Measurements from ENCODE around the gene MAN1B1.

Gene MAN1B1

GRCh38 chr9:137149363-137149762 lies 62.6 kb downstream of the MAN1B1 start:
- H3K4me3 Mint-ChIP-seq: no peak overlapping the region
- H3K4me1 Mint-ChIP-seq: peaks cover 5% of the 10 kb centered on the region
- ATAC-seq (replicated peaks; ENCODE audit: extremely low read depth, poor library complexity, severe bottlenecking) (no peak), DNase-seq (ENCODE audit: low spot score in 2 of 2) (no peak)
- H3K27me3 Mint-ChIP-seq: peaks cover 11% of the 10 kb centered on the region
- H3K36me3 Mint-ChIP-seq (ENCODE audit: insufficient read depth): peaks cover 4% of the 10 kb centered on the region
- no peak overlapping the region for H3K27ac Mint-ChIP-seq (ENCODE audit: low read depth)
- H3K9me3 Mint-ChIP-seq: no peaks in the 10 kb centered on the region

GRCh38 chr9:137149942-137150616 lies 63.3 kb downstream of the MAN1B1 start:
- Mint-ChIP-seq H3K27me3 (peaks cover 9% of the 10 kb centered on the region), H3K9me3 (no peaks in the 10 kb centered on the region), H3K4me3 (no peak overlapping the region), H3K4me1 (peaks cover 5% of the 10 kb centered on the region), H3K36me3 (ENCODE audit: insufficient read depth) (peaks cover 4% of the 10 kb centered on the region), H3K27ac (ENCODE audit: low read depth) (no peak overlapping the region)
- no peak for DNase-seq (ENCODE audit: low spot score in 2 of 2)
- ATAC-seq (replicated peaks; ENCODE audit: extremely low read depth, poor library complexity, severe bottlenecking): no peak

- H3K36me3 Mint-ChIP-seq (ENCODE audit: insufficient read depth): peaks cover 4% of the 10 kb centered on the region
- no peak for ATAC-seq (replicated peaks; ENCODE audit: extremely low read depth, poor library complexity, severe bottlenecking)
- H3K9me3 Mint-ChIP-seq: no peaks in the 10 kb centered on the region
- H3K27ac Mint-ChIP-seq (ENCODE audit: low read depth): no peak overlapping the region
- peaks cover 9% of the 10 kb centered on the region for H3K27me3 Mint-ChIP-seq
- peaks cover 5% of the 10 kb centered on the region for H3K4me1 Mint-ChIP-seq
- H3K4me3 Mint-ChIP-seq: no peak overlapping the region
- no peak for DNase-seq (ENCODE audit: low spot score in 2 of 2)
Observed at GRCh38 chr9:137150617-137151457, 64.1 kb downstream of the MAN1B1 start.

GRCh38 chr9:137152844-137153405 lies 66.1 kb downstream of the MAN1B1 start:
- Mint-ChIP-seq H3K9me3 (no peaks in the 10 kb centered on the region), H3K27ac (ENCODE audit: low read depth) (no peak overlapping the region), H3K27me3 (peaks cover 8% of the 10 kb centered on the region), H3K36me3 (ENCODE audit: insufficient read depth) (peaks cover 1% of the 10 kb centered on the region), H3K4me3 (no peak overlapping the region), H3K4me1 (peaks cover 2% of the 10 kb centered on the region)
- DNase-seq (ENCODE audit: low spot score in 2 of 2) (no peak), ATAC-seq (replicated peaks; ENCODE audit: extremely low read depth, poor library complexity, severe bottlenecking) (no peak)

GRCh38 chr9:137156567-137157375 lies 70.0 kb downstream of the MAN1B1 start:
- Mint-ChIP-seq H3K4me1 (peaks cover 15% of the 10 kb centered on the region), H3K36me3 (ENCODE audit: insufficient read depth) (peaks cover 3% of the 10 kb centered on the region), H3K9me3 (no peaks in the 10 kb centered on the region), H3K27me3 (peaks cover 31% of the 10 kb centered on the region), H3K4me3 (peak overlapping the region; percentile 48), H3K27ac (ENCODE audit: low read depth) (no peak overlapping the region)
- peak in 1 of 2 donors; percentile 24 for DNase-seq (ENCODE audit: low spot score in 2 of 2)
- no peak for ATAC-seq (replicated peaks; ENCODE audit: extremely low read depth, poor library complexity, severe bottlenecking)

- H3K9me3 Mint-ChIP-seq: no peaks in the 10 kb centered on the region
- H3K4me1 Mint-ChIP-seq: peaks cover 15% of the 10 kb centered on the region
- peaks cover 31% of the 10 kb centered on the region for H3K27me3 Mint-ChIP-seq
- ATAC-seq (replicated peaks; ENCODE audit: extremely low read depth, poor library complexity, severe bottlenecking) (no peak), DNase-seq (ENCODE audit: low spot score in 2 of 2) (no peak)
- no peak overlapping the region for H3K27ac Mint-ChIP-seq (ENCODE audit: low read depth)
- peaks cover 3% of the 10 kb centered on the region for H3K36me3 Mint-ChIP-seq (ENCODE audit: insufficient read depth)
- H3K4me3 Mint-ChIP-seq: peak overlapping the region; percentile 21
Observed at GRCh38 chr9:137157618-137158415, 71.0 kb downstream of the MAN1B1 start.

GRCh38 chr9:137158625-137159024 lies 71.8 kb downstream of the MAN1B1 start:
- DNase-seq (ENCODE audit: low spot score in 2 of 2): no peak
- no peak for ATAC-seq (replicated peaks; ENCODE audit: extremely low read depth, poor library complexity, severe bottlenecking)
- no peaks in the 10 kb centered on the region for H3K9me3 Mint-ChIP-seq
- peaks cover 15% of the 10 kb centered on the region for H3K4me1 Mint-ChIP-seq
- H3K4me3 Mint-ChIP-seq: no peak overlapping the region
- H3K36me3 Mint-ChIP-seq (ENCODE audit: insufficient read depth): peaks cover 6% of the 10 kb centered on the region
- no peak overlapping the region for H3K27ac Mint-ChIP-seq (ENCODE audit: low read depth)
- peaks cover 31% of the 10 kb centered on the region for H3K27me3 Mint-ChIP-seq
